ENCODE data around the gene MUC4. TPM values are rescaled to one million over a fixed set of nuclear protein-coding genes. Genes with fewer than 3 reads are reported as not detected.

The MUC4 gene
- total RNA-seq, 1 experiment from 2014 or later = not detected

GRCh38 chr3:195736866-195737490, 74.8 kb downstream of the MUC4 start:
- intact Hi-C loops (cut with micrococcal nuclease; ENCODE audit: unreplicated experiment) = no loop called here
- BruUV-seq (replicated peaks) = no TSS peak
- Histone ChIP-seq H3K9me3 (ENCODE audit: low read depth, low read length, poor library complexity, severe bottlenecking) (no peaks in the 10 kb centered on the region), H3K4me1 (ENCODE audit: insufficient read depth, low read length, poor library complexity, severe bottlenecking) (no peaks in the 10 kb centered on the region), H3K4me3 (ENCODE audit: low read depth, low read length, poor library complexity, severe bottlenecking) (no peak overlapping the region), H3K27ac (ENCODE audit: low read depth, low read length, poor library complexity, severe bottlenecking) (no peak overlapping the region), H3K36me3 (ENCODE audit: insufficient read depth, low read length, poor library complexity, severe bottlenecking) (no peaks in the 10 kb centered on the region), H3K27me3 (replicated peaks; ENCODE audit: insufficient read depth, low read depth, low read length, poor library complexity) (no peaks in the 10 kb centered on the region)
- TF ChIP-seq, protein P1, sequence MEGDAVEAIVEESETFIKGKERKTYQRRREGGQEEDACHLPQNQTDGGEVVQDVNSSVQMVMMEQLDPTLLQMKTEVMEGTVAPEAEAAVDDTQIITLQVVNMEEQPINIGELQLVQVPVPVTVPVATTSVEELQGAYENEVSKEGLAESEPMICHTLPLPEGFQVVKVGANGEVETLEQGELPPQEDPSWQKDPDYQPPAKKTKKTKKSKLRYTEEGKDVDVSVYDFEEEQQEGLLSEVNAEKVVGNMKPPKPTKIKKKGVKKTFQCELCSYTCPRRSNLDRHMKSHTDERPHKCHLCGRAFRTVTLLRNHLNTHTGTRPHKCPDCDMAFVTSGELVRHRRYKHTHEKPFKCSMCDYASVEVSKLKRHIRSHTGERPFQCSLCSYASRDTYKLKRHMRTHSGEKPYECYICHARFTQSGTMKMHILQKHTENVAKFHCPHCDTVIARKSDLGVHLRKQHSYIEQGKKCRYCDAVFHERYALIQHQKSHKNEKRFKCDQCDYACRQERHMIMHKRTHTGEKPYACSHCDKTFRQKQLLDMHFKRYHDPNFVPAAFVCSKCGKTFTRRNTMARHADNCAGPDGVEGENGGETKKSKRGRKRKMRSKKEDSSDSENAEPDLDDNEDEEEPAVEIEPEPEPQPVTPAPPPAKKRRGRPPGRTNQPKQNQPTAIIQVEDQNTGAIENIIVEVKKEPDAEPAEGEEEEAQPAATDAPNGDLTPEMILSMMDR (conservative IDR thresholded peaks at IDR 0.05; ENCODE audit: low read depth, low read length) = no peak
- no peak for TF ChIP-seq EZH2 (IDR thresholded peaks at IDR 0.05; ENCODE audit: borderline replicate concordance, low read depth, low read length, poor library complexity, severe bottlenecking)
- no peak for DNase-seq (ENCODE audit: low spot score)
- CTCF ChIA-PET = no interaction called here
- POLR2A ChIA-PET (ENCODE audit: low non-redundant PET) = no interaction called here

DNA sequence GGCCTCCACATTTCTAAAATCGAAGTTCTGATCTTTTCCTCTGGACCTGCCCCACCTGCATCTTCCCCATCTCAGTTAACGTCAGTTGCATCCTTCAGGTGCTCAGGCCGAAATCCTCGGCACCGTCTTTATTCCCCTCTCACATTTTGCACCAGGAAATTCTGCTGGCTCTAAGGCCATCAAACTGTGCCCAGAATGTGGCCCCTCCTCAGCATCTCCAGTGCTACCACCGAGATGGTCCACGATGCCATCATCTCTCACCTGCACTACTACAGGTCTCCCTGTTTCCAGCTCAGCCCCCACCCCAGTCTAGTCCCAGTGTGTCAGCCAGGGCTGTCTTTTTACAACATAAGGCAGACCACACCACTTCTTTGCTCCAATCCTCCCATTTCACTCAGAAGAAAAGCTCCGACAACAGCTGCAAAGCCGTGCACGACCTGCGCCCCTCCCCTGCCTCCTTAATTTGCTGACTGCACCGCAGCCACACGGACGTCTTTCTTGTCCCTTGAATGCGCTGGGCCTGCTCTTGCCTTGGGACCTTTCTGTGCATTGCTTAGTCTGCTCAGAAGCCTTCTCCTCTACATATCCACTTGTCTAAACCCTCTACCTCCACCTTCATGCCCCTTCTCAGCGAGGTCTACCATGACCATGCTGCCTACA, 76.6 kb downstream of the MUC4 start:
- POLR2A ChIA-PET (ENCODE audit: low non-redundant PET) = no interaction called here
- CTCF ChIA-PET = no interaction called here
- intact Hi-C loops (cut with micrococcal nuclease; ENCODE audit: unreplicated experiment) = no loop called here
- no TSS peak for BruUV-seq (replicated peaks)
- no peak overlapping the region for H3K27ac ChIP-seq (ENCODE audit: low read depth, low read length, poor library complexity, severe bottlenecking)
- H3K4me1 ChIP-seq (ENCODE audit: insufficient read depth, low read length, poor library complexity, severe bottlenecking) = no peaks in the 10 kb centered on the region
- DNase-seq (ENCODE audit: low spot score) = no peak
- no peak overlapping the region for H3K4me3 ChIP-seq (ENCODE audit: low read depth, low read length, poor library complexity, severe bottlenecking)
- H3K27me3 ChIP-seq (replicated peaks; ENCODE audit: insufficient read depth, low read depth, low read length, poor library complexity) = no peaks in the 10 kb centered on the region
- H3K36me3 ChIP-seq (ENCODE audit: insufficient read depth, low read length, poor library complexity, severe bottlenecking) = no peaks in the 10 kb centered on the region
- no peaks in the 10 kb centered on the region for H3K9me3 ChIP-seq (ENCODE audit: low read depth, low read length, poor library complexity, severe bottlenecking)
- TF ChIP-seq, protein P1 (conservative IDR thresholded peaks at IDR 0.05; ENCODE audit: low read depth, low read length) = no peak
- TF ChIP-seq EZH2 (IDR thresholded peaks at IDR 0.05; ENCODE audit: borderline replicate concordance, low read depth, low read length, poor library complexity, severe bottlenecking) = no peak

- intact Hi-C loops (cut with micrococcal nuclease; ENCODE audit: unreplicated experiment) = no loop called here
- no peaks in the 10 kb centered on the region for H3K27me3 ChIP-seq (replicated peaks; ENCODE audit: insufficient read depth, low read depth, low read length, poor library complexity)
- ChIA-PET CTCF (no interaction called here), POLR2A (ENCODE audit: low non-redundant PET) (no interaction called here)
- no peaks in the 10 kb centered on the region for H3K4me1 ChIP-seq (ENCODE audit: insufficient read depth, low read length, poor library complexity, severe bottlenecking)
- H3K36me3 ChIP-seq (ENCODE audit: insufficient read depth, low read length, poor library complexity, severe bottlenecking) = no peaks in the 10 kb centered on the region
- H3K9me3 ChIP-seq (ENCODE audit: low read depth, low read length, poor library complexity, severe bottlenecking) = no peaks in the 10 kb centered on the region
- no TSS peak for BruUV-seq (replicated peaks)
- DNase-seq (ENCODE audit: low spot score) = no peak
- H3K4me3 ChIP-seq (ENCODE audit: low read depth, low read length, poor library complexity, severe bottlenecking) = no peak overlapping the region
- TF ChIP-seq, protein P1 (conservative IDR thresholded peaks at IDR 0.05; ENCODE audit: low read depth, low read length) = no peak
- TF ChIP-seq EZH2 (IDR thresholded peaks at IDR 0.05; ENCODE audit: borderline replicate concordance, low read depth, low read length, poor library complexity, severe bottlenecking) = no peak
- no peak overlapping the region for H3K27ac ChIP-seq (ENCODE audit: low read depth, low read length, poor library complexity, severe bottlenecking)
Measured at GRCh38 chr3:195732940-195733339, 78.8 kb downstream of the MUC4 start.

Measured in A673 (cell line).